Stimulated activated naive B cell treated with anti-CD40 and anti-IgM and Interleukin-4, amounts not matched to agents 10 μg/mL and 1 μg/mL and 100 μg/mL, for 72 hours (primary cell): ENCODE results near the gene OGA.

Source experiments
- ATAC-seq, 2 donors: fragments of 150-1000 bp; cut with Tn5 transposase; replicated peaks; 2 replicates each; pipeline ENCODE4 v1.10.0; 2021; ENCODE audit warnings: moderate library complexity in 1 of 2
- DNase-seq: peaks from one replicate; pipeline ENCODE4 v3.0.0; 2021
- H3K27ac Mint-ChIP-seq: one replicate; pipeline ENCODE4 v1.8.0; 2022; ENCODE audit warnings: mild to moderate bottlenecking, mixed read lengths
- H3K27me3 Mint-ChIP-seq, 2 donors: one replicate each; pipeline ENCODE4 v1.8.0; 2022; ENCODE audit warnings: mixed read lengths in 2 of 2
- H3K36me3 Mint-ChIP-seq, 2 donors: one replicate each; pipeline ENCODE4 v1.8.0; 2022; ENCODE audit warnings: mixed read lengths in 2 of 2, mild to moderate bottlenecking in 1 of 2
- H3K4me1 Mint-ChIP-seq, 2 donors: one replicate each; pipeline ENCODE4 v1.8.0; 2022; ENCODE audit warnings: mixed read lengths in 2 of 2, mild to moderate bottlenecking in 1 of 2
- H3K4me3 Mint-ChIP-seq, 2 donors: one replicate each; pipeline ENCODE4 v1.8.0; 2022; ENCODE audit warnings: mild to moderate bottlenecking in 2 of 2, mixed read lengths in 2 of 2, moderate library complexity in 1 of 2
- H3K9me3 Mint-ChIP-seq, 2 donors: one replicate each; pipeline ENCODE4 v1.8.0; 2022; ENCODE audit warnings: mixed read lengths in 2 of 2, mild to moderate bottlenecking in 1 of 2

The OGA gene

DNA sequence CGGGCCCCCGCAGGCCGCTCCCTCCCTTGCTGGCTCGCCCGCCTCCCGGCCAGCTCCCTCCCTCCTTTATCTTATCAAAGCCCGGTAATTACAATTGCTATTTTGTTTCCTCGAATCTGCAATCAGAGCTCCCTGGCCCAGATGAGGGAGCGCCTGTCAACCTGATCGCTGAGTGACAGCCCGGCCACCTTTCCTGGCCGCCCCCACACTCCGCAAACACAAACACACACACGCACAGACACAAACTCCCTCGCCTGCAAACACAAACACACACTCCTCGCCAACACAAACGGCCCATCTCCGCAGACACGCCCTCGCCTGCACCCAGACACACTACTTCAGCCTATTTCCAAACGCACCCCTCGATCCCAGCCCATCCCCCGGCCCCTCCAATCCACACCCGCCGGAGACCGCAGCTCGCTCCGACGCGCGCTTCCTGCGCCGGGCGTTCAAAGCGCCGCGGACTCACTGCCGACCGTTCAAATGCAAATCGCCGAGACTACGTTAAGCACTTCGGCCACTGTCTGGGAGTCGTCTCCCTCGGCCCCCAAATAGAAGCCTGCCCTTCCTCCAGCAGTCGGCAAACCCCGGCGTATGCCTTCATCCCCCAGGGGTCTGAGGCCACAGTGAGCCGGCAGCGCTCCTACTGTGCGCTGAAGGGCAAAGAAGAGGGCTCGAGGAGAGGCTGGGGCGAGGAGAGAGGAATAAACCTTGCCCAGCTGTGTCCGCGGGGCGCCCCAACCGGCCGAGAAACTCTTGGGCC lies 39.3 kb downstream of the OGA start:
- peaks cover 60 to 82% of the 10 kb centered on the region in 2 donors for H3K4me1 Mint-ChIP-seq
- H3K27ac Mint-ChIP-seq, result peak overlapping the region; percentile 11
- peaks cover 38 to 43% of the 10 kb centered on the region in 2 donors for H3K27me3 Mint-ChIP-seq

DNA sequence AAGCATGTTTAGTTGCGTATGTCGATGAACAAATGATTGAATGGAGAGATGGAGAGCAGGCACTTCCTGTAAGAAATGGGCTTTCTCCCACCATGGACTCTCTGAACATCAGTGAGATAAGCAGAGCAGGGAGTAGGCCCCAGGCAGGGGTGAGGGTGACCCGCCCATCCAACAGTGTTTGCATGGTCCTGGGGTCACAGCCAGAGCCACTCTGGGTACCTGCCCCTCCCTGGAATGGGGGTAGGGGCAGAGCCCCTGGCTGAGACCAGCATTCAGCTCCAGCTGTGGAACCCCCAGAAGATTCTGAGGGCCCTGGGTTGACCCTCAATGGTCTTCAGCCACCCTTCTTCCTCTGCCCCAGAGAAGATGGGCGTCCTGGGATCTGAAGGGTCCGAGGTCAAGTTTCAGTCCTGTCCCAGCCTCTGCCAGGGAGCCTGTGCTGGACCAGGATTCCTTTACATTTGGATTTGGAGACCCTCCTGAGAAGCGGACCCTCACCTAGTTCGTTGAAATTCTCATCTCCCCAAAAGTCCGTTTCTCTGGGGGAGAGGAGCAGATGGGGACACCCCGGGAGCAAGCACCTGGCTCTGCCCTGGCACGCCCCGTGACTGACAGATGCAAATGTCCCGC lies 40.0 kb downstream of the OGA start:
- H3K27me3 Mint-ChIP-seq, result peaks cover 45 to 50% of the 10 kb centered on the region in 2 donors
- H3K27ac Mint-ChIP-seq, result no peak overlapping the region
- DNase-seq (no peak), ATAC-seq (no peak)
- H3K9me3 Mint-ChIP-seq, result no peaks in the 10 kb centered on the region
- peaks cover 59 to 84% of the 10 kb centered on the region in 2 donors for H3K4me1 Mint-ChIP-seq
- peaks cover 24 to 31% of the 10 kb centered on the region in 2 donors for H3K36me3 Mint-ChIP-seq
- peak overlapping the region in 1 of 2 donors; percentile 86 for H3K4me3 Mint-ChIP-seq

More for the DNA sequence above, 39.3 kb downstream of the OGA start:
- Mint-ChIP-seq H3K36me3 (peaks cover 25 to 35% of the 10 kb centered on the region in 2 donors), H3K4me3 (peak overlapping the region; percentile 75 to 86), H3K9me3 (no peaks in the 10 kb centered on the region)
- no peak for DNase-seq
- ATAC-seq, result no peak

DNA sequence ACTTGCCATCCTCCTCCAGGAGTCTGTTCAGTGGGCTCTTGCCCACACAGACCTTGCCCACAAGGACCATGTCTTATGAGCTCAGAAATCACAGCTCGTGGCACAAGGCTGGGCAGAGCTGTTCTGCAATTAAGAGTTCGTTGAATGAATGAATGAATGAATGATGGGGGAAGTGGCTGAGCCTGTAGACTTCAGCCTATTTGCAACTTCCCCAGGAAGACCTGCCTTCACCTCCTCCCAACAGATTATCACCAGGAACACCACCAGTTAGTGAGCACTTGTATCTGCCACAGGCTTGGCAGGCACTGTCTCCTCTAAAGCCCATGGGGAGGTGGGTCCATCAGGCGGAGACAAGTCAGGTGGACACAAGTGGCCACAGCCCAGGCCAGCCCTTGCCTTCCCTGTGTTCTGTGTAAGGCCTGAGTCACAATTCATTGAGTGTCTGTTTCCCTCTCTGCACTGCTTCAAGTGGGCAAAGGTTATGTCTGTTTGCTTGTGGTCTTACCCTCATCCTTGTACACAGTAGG lies 40.6 kb downstream of the OGA start:
- H3K27me3 Mint-ChIP-seq, result peaks cover 50 to 56% of the 10 kb centered on the region in 2 donors
- no peaks in the 10 kb centered on the region for H3K9me3 Mint-ChIP-seq
- peaks cover 20 to 25% of the 10 kb centered on the region in 2 donors for H3K36me3 Mint-ChIP-seq
- no peak overlapping the region for H3K4me3 Mint-ChIP-seq
- peaks cover 53 to 78% of the 10 kb centered on the region in 2 donors for H3K4me1 Mint-ChIP-seq
- ATAC-seq (no peak), DNase-seq (no peak)
- H3K27ac Mint-ChIP-seq, result no peak overlapping the region

- H3K27ac Mint-ChIP-seq, result peak overlapping the region; percentile 73
- peak overlapping the region; percentile 70 to 80 for H3K4me3 Mint-ChIP-seq
- no peak for DNase-seq
- peaks cover 41 to 64% of the 10 kb centered on the region in 2 donors for H3K4me1 Mint-ChIP-seq
- peaks cover 15 to 19% of the 10 kb centered on the region in 2 donors for H3K36me3 Mint-ChIP-seq
- no peak for ATAC-seq
- H3K27me3 Mint-ChIP-seq, result peaks cover 63 to 67% of the 10 kb centered on the region in 2 donors
- no peaks in the 10 kb centered on the region for H3K9me3 Mint-ChIP-seq
These were observed 42.0 kb downstream of the OGA start for GRCh38 chr10:101776161-101776817.

GRCh38 chr10:101775273-101776160 lies 42.7 kb downstream of the OGA start, which contains the start of gene FGF8:
Gene FGF8 (minus strand): TSS chr10:101776114. CDS start chr10:101775900, 214 bp downstream.
- Mint-ChIP-seq H3K36me3 (peaks cover 13 to 16% of the 10 kb centered on the region in 2 donors), H3K27me3 (peaks cover 70 to 71% of the 10 kb centered on the region in 2 donors), H3K9me3 (no peaks in the 10 kb centered on the region), H3K4me1 (peaks cover 37 to 56% of the 10 kb centered on the region in 2 donors), H3K4me3 (peak within 1 kb of the TSS; percentile 72 to 80), H3K27ac (peak within 1 kb of the TSS; percentile 73)
- DNase-seq, result no peak
- ATAC-seq, result no peak

- H3K27ac Mint-ChIP-seq, result no peak overlapping the region
- DNase-seq (no peak), ATAC-seq (peak; percentile 31 to 42)
- no peaks in the 10 kb centered on the region for H3K9me3 Mint-ChIP-seq
- H3K27me3 Mint-ChIP-seq, result peaks cover 71 to 78% of the 10 kb centered on the region in 2 donors
- peak overlapping the region; percentile 63 to 72 for H3K4me3 Mint-ChIP-seq
- H3K36me3 Mint-ChIP-seq, result peaks cover 10 to 16% of the 10 kb centered on the region in 2 donors
- peaks cover 30 to 49% of the 10 kb centered on the region in 2 donors for H3K4me1 Mint-ChIP-seq
These were observed 43.5 kb downstream of the OGA start for GRCh38 chr10:101774589-101775272.

DNA sequence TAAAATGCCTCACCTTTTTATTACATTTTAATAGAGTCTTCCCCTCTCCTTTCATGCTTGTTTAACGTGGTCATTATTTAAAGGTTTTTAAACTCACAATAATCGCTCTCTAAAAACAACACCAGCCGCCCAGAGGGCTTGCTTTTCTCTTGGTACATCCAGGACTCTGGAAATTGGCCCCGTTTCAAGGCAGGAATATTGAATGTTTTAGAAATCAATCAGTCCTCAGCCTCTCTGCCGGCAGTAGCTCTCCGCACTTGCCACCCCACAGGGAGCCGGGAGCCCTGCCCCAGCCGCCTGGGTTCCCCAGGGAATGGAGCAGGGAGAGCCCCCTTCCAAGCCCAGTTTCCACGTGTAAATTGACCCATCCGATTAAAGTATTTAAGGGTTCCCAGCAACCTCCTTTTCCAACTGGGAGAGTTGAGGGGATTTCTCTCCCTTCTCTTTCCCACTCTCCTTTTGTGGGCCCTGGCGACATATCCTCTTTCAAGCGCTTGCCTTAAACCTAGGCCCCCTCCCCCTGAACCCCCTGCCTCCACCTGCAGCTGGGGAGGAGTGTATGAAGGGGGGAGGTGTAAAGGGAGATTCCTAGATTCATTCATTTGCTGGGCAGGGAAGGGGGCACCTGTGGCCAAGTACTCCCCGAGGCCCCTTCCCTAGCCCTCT lies 44.2 kb downstream of the OGA start:
- ATAC-seq, result peak in 1 of 2 donors; percentile 48
- Mint-ChIP-seq H3K9me3 (no peaks in the 10 kb centered on the region), H3K27ac (peak overlapping the region; percentile 87), H3K4me1 (peaks cover 25 to 42% of the 10 kb centered on the region in 2 donors), H3K4me3 (peak overlapping the region; percentile 63 to 72), H3K27me3 (peaks cover 72 to 81% of the 10 kb centered on the region in 2 donors), H3K36me3 (peaks cover 8 to 15% of the 10 kb centered on the region in 2 donors)
- no peak for DNase-seq

DNA sequence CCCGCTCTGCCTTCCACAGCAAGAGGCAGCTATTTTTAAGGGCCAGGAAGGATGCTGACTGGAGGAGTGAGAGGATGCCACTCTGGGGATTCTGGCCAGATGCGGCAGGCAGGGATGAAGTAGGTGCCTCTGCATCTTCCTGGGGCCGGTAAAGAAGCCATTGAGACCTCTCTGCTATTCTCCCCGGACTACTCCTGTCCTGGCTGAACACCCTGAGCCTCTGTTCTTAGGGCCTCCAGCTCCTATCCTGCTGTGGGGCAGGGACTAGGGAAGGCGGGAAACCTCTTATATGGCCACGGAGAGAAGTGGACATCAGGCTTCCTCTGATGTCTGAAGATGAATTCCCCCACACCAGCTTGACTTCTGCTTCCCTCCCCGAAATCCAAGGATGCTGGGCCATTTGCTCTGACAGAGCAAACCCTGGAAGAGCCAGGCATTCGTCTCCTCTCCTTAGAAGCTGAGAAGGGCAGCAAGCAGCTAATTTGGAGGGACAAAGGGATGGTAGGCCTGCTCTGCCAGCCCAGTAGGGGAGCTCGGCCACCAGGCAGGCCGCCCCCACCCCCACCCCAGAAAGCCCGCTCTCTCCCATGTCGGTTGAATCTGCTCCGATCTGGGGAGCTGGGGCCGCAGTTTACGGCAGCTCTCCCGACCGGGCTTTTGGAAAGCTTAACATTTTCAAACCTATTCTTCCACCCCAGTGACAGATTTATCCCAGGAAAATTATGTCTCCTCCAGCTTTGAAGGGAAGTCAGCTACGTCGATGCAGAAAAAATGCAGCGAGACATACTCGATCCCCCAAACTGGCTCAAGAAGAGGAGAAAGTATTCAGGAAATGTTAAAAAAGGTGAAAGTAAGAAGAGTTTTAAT lies 45.1 kb downstream of the OGA start:
- H3K27me3 Mint-ChIP-seq, result peaks cover 69 to 77% of the 10 kb centered on the region in 2 donors
- ATAC-seq, result no peak
- H3K36me3 Mint-ChIP-seq, result peaks cover 4 to 10% of the 10 kb centered on the region in 2 donors
- H3K27ac Mint-ChIP-seq, result no peak overlapping the region
- DNase-seq, result no peak
- peaks cover 21 to 33% of the 10 kb centered on the region in 2 donors for H3K4me1 Mint-ChIP-seq
- H3K9me3 Mint-ChIP-seq, result no peaks in the 10 kb centered on the region
- H3K4me3 Mint-ChIP-seq, result no peak overlapping the region

GRCh38 chr10:101772017-101772894 lies 46.0 kb downstream of the OGA start:
- DNase-seq (no peak), ATAC-seq (no peak)
- H3K9me3 Mint-ChIP-seq, result no peaks in the 10 kb centered on the region
- no peak overlapping the region for H3K4me3 Mint-ChIP-seq
- peaks cover 21 to 28% of the 10 kb centered on the region in 2 donors for H3K4me1 Mint-ChIP-seq
- no peak overlapping the region for H3K27ac Mint-ChIP-seq
- peaks cover 61 to 68% of the 10 kb centered on the region in 2 donors for H3K27me3 Mint-ChIP-seq
- H3K36me3 Mint-ChIP-seq, result peaks cover 0 to 1% of the 10 kb centered on the region in 2 donors

DNA sequence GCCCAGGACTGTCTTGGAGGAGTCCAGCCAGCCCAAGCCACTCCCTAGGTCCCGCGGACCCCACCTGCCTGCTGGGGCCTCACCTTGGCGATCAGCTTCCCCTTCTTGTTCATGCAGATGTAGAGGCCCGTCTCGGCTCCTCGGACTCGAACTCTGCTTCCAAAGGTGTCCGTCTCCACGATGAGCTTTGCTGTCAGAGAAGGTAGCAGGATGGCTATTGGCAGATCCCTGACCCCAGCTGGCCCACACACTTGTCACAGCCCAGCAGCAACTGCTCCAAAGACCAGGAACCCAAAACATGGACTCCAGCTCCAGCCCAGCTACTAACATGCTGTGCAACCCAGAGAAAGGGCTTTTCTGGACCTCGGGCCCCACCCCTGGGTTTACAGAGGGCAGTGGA lies 46.9 kb downstream of the OGA start:
- Mint-ChIP-seq H3K9me3 (no peaks in the 10 kb centered on the region), H3K4me3 (no peak overlapping the region), H3K27me3 (peaks cover 61 to 70% of the 10 kb centered on the region in 2 donors), H3K4me1 (peaks cover 16 to 22% of the 10 kb centered on the region in 2 donors), H3K36me3 (no peaks in the 10 kb centered on the region), H3K27ac (no peak overlapping the region)
- DNase-seq (no peak), ATAC-seq (no peak)
